ENCODE measurements around the gene ZNF20. TPM values are rescaled to one million over a fixed set of nuclear protein-coding genes. Genes with fewer than 3 reads are reported as not detected.

ZNF20 gene
- total and polyA plus RNA-seq, 9 of the 15 experiments (the other 6 are each of a cell fraction or from before 2014, with no cell fraction given) = 1.4 to 3.7 (median 3.1) TPM

- TF ChIP-seq PKNOX1 (IDR thresholded peaks at IDR 0.05) (peak; percentile 94), SRF (CRISPR knock-in tag; IDR thresholded peaks at IDR 0.05) (peak in 1 of 2 experiments; percentile 52; a peak in 1 of 4 replicates), RBM15 (IDR thresholded peaks at IDR 0.05; ENCODE audit: insufficient read depth, low read length) (no peak), ZNF655 (CRISPR knock-in tag; IDR thresholded peaks at IDR 0.05) (no peak), RB1 (IDR thresholded peaks at IDR 0.05; ENCODE audit: low read depth) (0 out of 2 replicates have a peak, but pooled peaks have one; percentile 48), RBBP5 (IDR thresholded peaks at IDR 0.05; ENCODE audit: borderline replicate concordance, insufficient read depth, low read length, poor library complexity, severe bottlenecking) (peak; percentile 97), CREB3L1 (IDR thresholded peaks at IDR 0.05; ENCODE audit: borderline replicate concordance, low read depth) (peak; percentile 80; the same call in 1 of the 2 replicates), GTF2F1 (IDR thresholded peaks at IDR 0.05; ENCODE audit: low read depth, low read length) (0 out of 2 replicates have a peak, but pooled peaks have one; percentile 21), TGIF2 (CRISPR knock-in tag; IDR thresholded peaks at IDR 0.05) (no peak), OTX1 (CRISPR knock-in tag; IDR thresholded peaks at IDR 0.05) (no peak), POLR2G (IDR thresholded peaks at IDR 0.05; ENCODE audit: low read depth, low read length) (peak; percentile 82), ZNF511 (CRISPR knock-in tag; IDR thresholded peaks at IDR 0.05) (peak; percentile 66; the same call in 1 of the 2 replicates), MAX (CRISPR knock-in tag; IDR thresholded peaks at IDR 0.05) (no peak), PCBP1 (IDR thresholded peaks at IDR 0.05; ENCODE audit: low read depth, low read length, poor library complexity, severe bottlenecking) (no peak), GABPB1 (CRISPR knock-in tag; IDR thresholded peaks at IDR 0.05) (peak; percentile 68; the same call in 1 of the 2 replicates)
Observed at GRCh38 chr19:12162882-12163806, 23.0 kb upstream of the ZNF20 start, which contains the start of gene ZNF136 (continued).
